K562 (cell line): Measurements from ENCODE around the gene RBPJL. TPM values are rescaled to one million over a fixed set of nuclear protein-coding genes. Genes with fewer than 3 reads are reported as not detected.

Experiments used
- ARID3A ChIP-seq: IDR thresholded peaks from 2 replicates; pipeline ENCODE4 v1.6.1; 2012; ENCODE audit warnings: low read depth, low read length, improper control_type of control experiment, borderline replicate concordance
- CUX1 ChIP-seq: fragments of 200-800 bp; sonication (Bioruptor generic); IDR thresholded peaks from 2 replicates; pipeline ENCODE4 v1.6.1; 2016; ENCODE audit warnings: missing genetic modification characterization, missing compliant biosample characterization
- CXXC5 ChIP-seq: fragments of 250-450 bp; sonication (Bioruptor Pico); IDR thresholded peaks from 2 replicates; pipeline ENCODE4 v1.8.0; 2022; ENCODE audit warnings: inconsistent platforms, mild to moderate bottlenecking, moderate library complexity
- DMBX1 ChIP-seq: fragments of 250-450 bp; sonication (Bioruptor Pico); IDR thresholded peaks from 2 replicates; pipeline ENCODE4 v1.8.0; 2022; ENCODE audit warnings: inconsistent platforms, mild to moderate bottlenecking, moderate library complexity, borderline replicate concordance
- E2F3 ChIP-seq: fragments of 250-450 bp; sonication (Bioruptor Pico); IDR thresholded peaks from 2 replicates; pipeline ENCODE4 v1.4.0; 2020; ENCODE audit warnings: mild to moderate bottlenecking
- GTF2E2 ChIP-seq: fragments of 200-800 bp; sonication (Bioruptor generic); IDR thresholded peaks from 2 replicates; pipeline ENCODE4 v1.6.1; 2016; ENCODE audit warnings: missing genetic modification characterization, missing compliant biosample characterization
- IRF2 ChIP-seq: sonication (generic); formaldehyde crosslinking; IDR thresholded peaks from 2 replicates; pipeline ENCODE4 v1.8.1; 2022; ENCODE audit warnings: mild to moderate bottlenecking, missing genetic modification reagents
- MCM3 ChIP-seq: fragments of 450-650 bp; IDR thresholded peaks from 2 replicates; pipeline ENCODE4 v1.6.1; 2016
- RBM22 ChIP-seq: fragments of 200-400 bp; formaldehyde crosslinking; IDR thresholded peaks from 2 replicates; pipeline ENCODE4 v1.6.1; 2018; ENCODE audit warnings: low read length, low read depth; ENCODE audit not compliant: poor library complexity, severe bottlenecking
- SUPT5H ChIP-seq: fragments of 450-650 bp; IDR thresholded peaks from 2 replicates; pipeline ENCODE4 v1.6.1; 2016
- TFAM ChIP-seq: fragments of 250-450 bp; sonication (Bioruptor Pico); conservative IDR thresholded peaks from 2 replicates; pipeline ENCODE4 v1.5.0; 2021; ENCODE audit warnings: mild to moderate bottlenecking, moderate library complexity
- U2AF1 ChIP-seq: fragments of 200-400 bp; formaldehyde crosslinking; optimal IDR thresholded peaks from 2 replicates; pipeline ENCODE3; 2017; ENCODE audit warnings: mild to moderate bottlenecking, low read depth, low read length, moderate library complexity
- USF1 ChIP-seq: sonication (generic); formaldehyde crosslinking; IDR thresholded peaks from 2 replicates; pipeline ENCODE4 v1.9.0; 2022; ENCODE audit warnings: mild to moderate bottlenecking, missing genetic modification reagents
- XRCC4 ChIP-seq: IDR thresholded peaks from one replicate; pipeline ENCODE4 v1.6.1; 2011; ENCODE audit not compliant: insufficient read depth, insufficient read length; ENCODE audit errors: extremely low read depth
- ZBTB11 ChIP-seq, 3 experiments: fragments of 200-800 bp in 1 of 3; fragments of 250-450 bp in 1 of 3; fragments of 450-650 bp in 1 of 3; sonication (Bioruptor Pico) in 1 of 3; sonication (Bioruptor generic) in 1 of 3; formaldehyde crosslinking in 1 of 3; IDR thresholded peaks; 2 replicates each; pipeline versions ENCODE4 v1.6.1 to v1.8.0; 2016 to 2022; ENCODE audit warnings: mild to moderate bottlenecking in 2 of 3, missing genetic modification characterization in 2 of 3, missing compliant biosample characterization in 1 of 3, moderate library complexity in 1 of 3
- ZNF77 ChIP-seq: fragments of 250-450 bp; sonication (Bioruptor Pico); IDR thresholded peaks from 2 replicates; pipeline ENCODE4 v1.5.0; 2020
- polyA plus RNA-seq, 8 experiments: library from polyadenylated mRNA; depleted of rRNA in 4 of 8; stranded (reverse) in 5 of 8; unstranded in 3 of 8; fragments of >200 nt; fragmentation: Nextera tagmentation in 2 of 8; fragmentation: Illumina TruSeq in 1 of 8; extraction: Ambion mirVana in 2 of 8; extraction: Trizol in 1 of 8; gene quantifications; 2 replicates each; pipeline versions ENCODE4 v1.2.1 to v1.2.3, GENCODE V29; 2011 to 2014; ENCODE audit warnings: inconsistent platforms in 1 of 8, missing spikeins in 1 of 8
- total RNA-seq, 7 experiments: library from RNA; depleted of rRNA in 6 of 7; stranded (reverse); fragments of >200 nt in 6 of 7; fragmentation: Illumina TruSeq in 2 of 7; extraction: Trizol in 2 of 7; gene quantifications; 2 replicates each; pipeline versions ENCODE4 v1.2.1 to v1.2.3, GENCODE V29; 2011 to 2021; ENCODE audit warnings: low replicate concordance in 1 of 7

Gene RBPJL
- total and polyA plus RNA-seq, 9 of the 15 experiments (the other 6 are each of a cell fraction or from before 2014, with no cell fraction given): not detected

- no peak for TF ChIP-seq MCM3
- TF ChIP-seq XRCC4: no peak
- TF ChIP-seq CUX1 (CRISPR knock-in tag): no peak
- TF ChIP-seq RBM22: no peak
- TF ChIP-seq IRF2 (CRISPR knock-in tag): no peak
- no peak for TF ChIP-seq ZBTB11 (CRISPR knock-in tag; IDR thresholded peaks at IDR 0.05)
- TF ChIP-seq U2AF1: no peak
- no peak for TF ChIP-seq SUPT5H
- peak; percentile 72 for TF ChIP-seq CXXC5 (CRISPR knock-in tag)
- TF ChIP-seq TFAM: no peak
- TF ChIP-seq DMBX1 (CRISPR knock-in tag): no peak
- TF ChIP-seq E2F3 (CRISPR knock-in tag): no peak
- no peak for TF ChIP-seq GTF2E2 (tag)
- TF ChIP-seq ARID3A: no peak
- no peak for TF ChIP-seq USF1 (CRISPR knock-in tag)
- no peak for TF ChIP-seq ZNF77 (CRISPR knock-in tag)
These were observed 13.3 kb upstream of the RBPJL start (continued) for GRCh38 chr20:45293041-45294002.
